Stimulated activated CD8-positive, alpha-beta memory T cell treated with anti-CD3 and anti-CD28 coated beads, Interleukin-7, amount 100 ng/mL, for 4 hours (primary cell): ENCODE measurements around the gene MPZL1.
A peak's percentile ranks its signal among the peaks of the same experiment; 100 is the strongest.
"Not testable (repeated sequence)": the region's sequence is repeated elsewhere in the genome, so short reads cannot be mapped to it uniquely, and the experiment has no call there.

Experiments used
- DNase-seq, 2 donors: peaks; one replicate each; pipeline ENCODE4 v3.0.0-alpha.2; 2020; ENCODE audit warnings: low read depth in 2 of 2

MPZL1 gene

DNA sequence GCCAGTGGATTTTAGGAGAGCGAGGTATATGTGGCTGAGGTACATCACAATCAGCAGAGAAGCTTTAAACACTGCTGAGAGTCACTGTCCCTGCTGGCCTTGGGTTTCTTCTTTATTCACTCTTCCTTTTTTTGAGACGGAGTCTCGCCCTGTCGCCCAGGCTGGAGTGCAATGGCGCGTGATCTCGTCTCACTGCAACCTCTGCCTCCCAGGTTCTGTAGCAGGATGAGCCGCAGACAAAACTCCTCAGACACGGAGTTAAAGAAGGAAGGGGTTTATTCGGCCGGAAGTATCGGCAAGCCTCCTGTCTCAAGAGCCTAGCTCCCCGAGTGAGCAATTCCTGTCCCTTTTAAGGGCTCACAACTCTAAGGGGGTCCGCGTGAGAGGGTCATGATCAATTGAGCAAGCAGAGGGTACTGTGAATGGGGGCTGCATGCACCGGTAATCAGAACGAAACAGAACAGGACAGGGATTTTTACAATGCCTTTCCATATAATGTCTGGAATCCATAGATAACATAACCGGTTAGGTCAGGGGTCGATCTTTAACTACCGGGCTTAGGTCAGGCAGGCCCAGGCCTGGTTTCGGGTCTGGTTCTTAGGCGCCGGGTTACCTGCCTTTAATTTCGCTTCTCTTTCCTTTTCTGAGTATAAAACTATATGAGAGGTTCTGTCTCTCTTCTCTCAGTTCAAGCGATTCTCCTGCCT is 1.9 kb upstream of the MPZL1 start:
- DNase-seq, result not testable (repeated sequence)

DNA sequence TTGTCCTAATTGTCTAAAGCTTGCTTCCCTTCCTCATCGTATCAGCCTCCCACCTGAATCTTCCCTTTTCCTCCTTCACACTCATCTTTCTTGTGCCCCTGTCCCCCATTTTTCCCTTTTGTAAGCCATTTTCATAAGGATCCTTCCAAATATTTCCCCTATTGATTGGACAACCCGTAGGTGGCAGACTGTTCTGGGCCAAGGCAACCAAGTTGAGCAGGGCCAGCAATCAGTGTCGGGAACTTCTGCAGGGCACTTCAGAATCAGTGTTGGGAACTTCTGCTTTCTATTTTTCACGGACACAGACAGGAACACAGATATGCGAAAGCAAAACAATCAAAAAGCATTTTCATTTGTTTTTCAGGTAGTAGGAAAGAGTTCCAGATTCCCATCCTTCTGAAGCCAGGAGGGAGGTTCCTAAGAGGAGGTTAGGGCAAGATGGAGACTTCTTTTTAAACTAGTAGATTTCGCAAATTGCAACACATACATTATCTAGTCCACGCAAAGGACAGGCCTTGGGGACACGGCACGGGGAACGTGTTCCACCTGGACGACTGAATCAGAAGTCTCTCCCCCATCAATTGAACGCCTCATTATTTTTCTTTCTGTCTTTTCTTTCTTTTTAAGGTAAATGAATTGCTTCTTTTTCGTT is 691 bp upstream of the MPZL1 start:
- no peak for DNase-seq

DNA sequence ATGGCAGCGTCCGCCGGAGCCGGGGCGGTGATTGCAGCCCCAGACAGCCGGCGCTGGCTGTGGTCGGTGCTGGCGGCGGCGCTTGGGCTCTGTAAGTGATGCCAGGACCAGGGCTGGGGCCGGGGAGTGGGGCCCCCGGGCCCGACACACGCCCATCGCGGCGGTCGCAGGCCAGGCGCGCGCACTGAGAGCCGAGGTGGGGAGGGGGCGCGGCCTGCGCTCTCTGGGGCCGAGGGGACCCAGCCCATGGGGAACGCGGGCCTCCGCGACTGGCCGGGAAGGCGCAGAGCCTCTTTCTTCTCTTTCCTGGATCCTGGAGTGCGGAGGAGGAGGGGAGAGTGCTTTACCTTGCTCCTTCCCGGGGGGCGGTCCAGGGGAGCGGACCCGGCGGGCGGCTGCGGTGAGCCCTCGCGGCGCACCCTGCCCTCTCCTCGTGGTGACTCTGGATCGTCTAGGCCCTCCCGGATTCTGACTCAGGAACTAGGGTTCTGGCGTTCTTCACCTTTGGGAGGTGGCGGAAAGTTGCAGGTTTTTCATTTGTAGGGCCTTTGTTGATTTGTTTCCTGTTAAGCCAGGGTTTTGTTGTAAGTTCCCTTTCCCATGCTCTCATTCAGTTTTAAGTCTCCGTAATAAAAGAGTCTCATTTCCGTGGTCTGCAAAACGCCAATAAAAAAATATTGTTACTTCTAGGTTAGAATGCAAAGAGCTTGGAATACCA is 529 bp downstream of the MPZL1 start:
- DNase-seq, result peak in 1 of 2 donors; percentile 16

DNA sequence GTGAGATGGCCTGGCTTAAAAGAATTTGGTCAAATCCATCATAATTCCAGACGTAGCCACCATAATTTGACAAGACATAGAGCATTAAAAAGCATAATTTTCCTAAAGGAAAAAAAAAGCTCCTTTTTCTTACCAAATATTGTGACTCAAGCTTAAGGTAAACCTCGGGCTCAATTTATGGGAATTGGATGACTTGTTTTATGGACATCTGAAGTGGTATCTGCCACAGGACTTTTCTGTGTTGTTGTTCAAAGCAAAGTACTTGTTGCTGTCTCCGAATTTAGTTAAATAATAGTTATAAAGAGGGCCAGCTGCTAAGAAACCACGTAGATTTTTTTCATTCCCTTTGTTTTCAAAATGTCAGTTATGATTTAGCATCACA is 1.1 kb downstream of the MPZL1 start:
- no peak for DNase-seq

DNA sequence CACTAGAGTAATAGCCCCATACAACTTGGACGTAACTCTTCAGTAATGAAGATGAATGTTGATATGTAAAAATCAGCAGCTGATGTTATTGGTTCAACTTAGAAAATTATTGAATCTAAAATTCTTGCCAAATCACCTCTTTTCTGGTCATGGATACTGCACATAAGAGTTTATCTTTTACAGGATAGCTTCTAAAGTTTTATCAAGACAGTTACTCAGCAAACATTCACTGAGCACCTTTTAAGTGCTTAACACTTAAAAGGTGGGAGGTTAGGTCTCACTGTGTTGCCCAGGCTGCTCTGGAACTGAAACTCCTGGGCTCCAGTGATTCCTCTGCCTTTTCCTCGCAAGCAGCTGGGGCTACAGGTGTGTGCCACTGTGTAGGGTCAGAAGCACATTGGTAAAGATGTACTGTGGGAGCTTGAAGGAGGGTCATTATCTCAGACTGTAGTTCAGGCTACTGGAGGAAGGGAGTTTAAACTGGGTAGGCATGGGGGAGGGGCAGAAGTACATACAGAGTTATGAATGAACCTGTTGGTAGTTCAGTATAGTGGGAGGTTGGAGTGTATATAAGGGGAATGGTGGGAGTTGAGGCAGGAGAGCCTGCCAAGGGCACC is 2.0 kb downstream of the MPZL1 start:
- no peak for DNase-seq

DNA sequence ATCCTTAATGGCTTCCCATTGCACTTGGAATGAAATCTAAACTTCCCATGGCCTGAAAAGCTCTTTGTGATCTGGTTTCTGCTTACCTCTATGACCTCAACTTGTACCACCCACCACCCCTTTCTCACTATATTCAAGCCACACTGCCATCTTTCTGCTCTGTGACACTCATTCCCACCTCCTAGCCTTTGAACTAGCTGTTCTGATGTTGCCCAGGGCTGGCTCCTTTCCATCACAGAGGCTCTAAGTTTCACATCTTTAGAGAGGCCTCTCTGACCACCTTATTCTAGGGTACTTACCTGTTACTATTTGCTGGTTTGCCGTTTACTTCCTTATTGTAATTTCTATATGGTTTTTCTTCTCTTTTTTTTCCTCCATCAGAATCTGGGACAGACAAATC is 4.2 kb downstream of the MPZL1 start:
- DNase-seq, result no peak

DNA sequence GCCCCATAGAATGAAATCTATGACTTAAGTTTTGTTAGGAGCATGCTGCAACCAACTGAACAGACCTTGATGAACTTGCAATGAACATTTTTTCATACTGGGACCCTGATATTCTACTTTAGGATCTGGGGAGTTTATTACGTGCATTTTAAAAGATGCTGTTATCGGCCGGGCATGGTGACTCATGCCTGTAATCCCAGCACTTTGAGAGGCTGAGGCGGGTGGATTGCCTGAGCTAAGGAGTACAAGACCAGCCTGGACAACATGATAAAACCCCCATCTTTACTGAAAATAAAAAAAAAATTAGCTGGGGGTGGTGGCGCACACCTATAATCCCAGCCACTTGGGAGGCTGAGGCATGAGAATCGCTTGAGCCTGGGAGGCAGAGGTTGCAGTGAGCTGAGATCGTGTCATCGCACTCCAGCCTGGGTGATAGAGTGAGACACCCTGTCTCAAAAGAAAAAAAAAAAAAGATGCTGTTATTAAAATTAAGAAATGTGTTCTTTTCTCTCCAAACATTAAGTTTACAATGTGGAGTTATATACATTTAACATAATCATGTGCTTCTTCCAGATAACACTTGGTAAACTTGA is 7.1 kb downstream of the MPZL1 start:
- DNase-seq, result no peak

DNA sequence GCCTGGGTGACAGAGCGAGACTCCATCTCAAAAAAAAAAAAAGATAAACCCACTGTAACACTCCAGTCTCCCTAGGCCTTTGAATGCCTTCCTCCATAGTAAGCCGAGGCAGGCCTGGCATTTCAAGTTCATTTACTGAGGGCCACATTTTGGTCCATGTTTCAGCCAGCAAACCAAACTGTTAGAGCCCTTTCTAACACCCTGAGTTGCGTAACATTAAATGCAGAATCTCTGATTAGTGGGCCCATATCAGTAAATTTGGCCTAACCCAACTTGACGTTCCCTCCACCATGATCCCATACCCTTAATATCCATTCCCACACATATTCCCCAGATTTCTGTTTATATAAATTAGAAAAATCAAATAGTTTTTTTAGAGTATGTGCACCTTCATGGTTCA is 12.4 kb downstream of the MPZL1 start:
- DNase-seq, result no peak

DNA sequence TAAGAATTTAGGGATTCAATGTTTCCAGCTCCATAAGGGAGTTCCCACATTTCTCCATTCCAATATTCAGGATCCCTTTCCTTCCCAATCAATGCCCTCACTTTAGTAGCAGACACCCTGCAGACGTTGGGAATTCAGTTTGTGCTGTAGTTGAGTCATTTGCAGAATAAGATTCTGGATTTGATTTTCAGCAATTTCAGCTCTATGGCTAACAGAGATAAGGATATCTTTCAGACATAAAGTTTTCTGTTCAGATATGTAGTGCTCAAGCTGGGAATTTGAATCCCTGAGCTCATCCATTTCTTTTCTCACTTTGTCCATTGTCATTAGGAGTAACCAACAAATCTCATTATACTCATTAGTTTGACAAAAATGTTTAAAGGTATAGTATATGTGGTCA is 13.1 kb downstream of the MPZL1 start:
- no peak for DNase-seq

DNA sequence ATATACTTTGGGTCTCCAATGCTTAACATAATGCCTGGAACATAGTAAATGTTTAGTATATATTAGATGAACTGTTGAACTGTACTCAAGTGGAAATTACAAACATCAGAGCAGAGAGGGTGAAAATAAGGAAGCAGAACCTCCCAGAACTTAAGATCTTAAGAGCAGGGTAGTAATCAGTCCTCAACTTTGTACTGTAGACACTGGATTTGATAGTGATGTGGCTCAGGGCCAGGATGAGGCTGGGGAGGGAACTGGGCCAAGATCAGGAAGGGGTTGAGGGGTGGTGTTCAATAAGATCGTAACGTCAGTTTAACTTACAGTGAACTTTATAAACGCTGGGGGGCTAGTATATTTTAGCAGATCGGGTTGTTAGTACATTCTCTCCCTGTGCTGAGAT is 15.4 kb downstream of the MPZL1 start:
- DNase-seq, result no peak

DNA sequence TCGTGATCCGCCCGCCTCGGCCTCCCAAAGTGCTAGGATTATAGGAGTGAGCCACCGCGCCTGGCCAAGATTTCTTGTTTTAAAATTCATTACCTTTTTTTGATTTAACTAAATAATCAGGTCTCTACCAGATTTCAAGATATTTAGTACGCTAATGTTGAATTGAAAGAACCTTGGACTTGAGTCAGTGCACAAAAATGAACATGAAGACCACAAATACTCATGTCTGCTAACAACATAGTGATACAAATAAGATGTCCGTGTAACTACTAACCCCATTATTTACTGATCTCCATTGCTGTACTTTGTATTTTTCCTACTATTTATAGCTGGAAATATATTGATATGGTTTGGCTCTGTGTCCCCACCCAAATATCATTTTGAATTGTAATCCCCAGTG is 16.4 kb downstream of the MPZL1 start:
- no peak for DNase-seq

DNA sequence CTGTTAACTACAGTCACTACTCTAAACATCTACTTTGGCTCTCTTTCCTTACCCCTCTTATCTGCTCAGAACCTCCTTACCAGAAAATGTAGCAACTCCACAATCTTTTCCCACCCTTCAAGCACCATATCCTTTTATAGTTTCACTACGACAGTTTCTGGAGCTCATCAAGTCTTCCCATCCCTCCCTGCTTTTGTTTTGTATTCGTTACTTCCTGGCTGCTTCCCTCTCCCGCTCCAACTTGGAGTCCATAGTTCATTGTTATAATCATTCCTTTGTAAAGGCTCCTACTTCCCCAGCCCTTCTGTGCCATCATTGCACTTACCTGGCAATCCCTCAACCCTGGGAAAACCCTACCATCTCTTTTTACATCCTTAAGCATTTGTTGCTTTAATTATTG is 18.0 kb downstream of the MPZL1 start:
- no peak for DNase-seq

DNA sequence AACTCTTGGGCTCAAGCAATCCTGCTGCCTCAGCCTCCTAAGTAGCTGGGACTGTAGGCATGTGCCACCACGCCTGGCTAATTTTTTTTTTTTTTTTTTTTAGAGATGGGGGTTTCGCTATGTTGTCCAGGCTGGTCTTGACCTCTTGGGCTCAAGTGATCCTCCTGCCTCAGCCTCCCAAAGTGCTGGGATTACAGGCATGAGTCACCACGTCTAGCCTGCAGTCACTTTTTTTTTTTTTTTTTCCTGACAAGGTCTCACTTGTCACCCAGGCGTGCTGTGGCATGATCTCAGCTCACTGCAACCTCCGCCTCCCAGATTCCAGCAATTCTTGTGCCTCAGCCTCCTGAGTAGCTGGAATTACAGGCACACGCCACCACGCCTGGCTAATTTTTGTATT is 19.3 kb downstream of the MPZL1 start:
- not testable (repeated sequence) for DNase-seq

DNA sequence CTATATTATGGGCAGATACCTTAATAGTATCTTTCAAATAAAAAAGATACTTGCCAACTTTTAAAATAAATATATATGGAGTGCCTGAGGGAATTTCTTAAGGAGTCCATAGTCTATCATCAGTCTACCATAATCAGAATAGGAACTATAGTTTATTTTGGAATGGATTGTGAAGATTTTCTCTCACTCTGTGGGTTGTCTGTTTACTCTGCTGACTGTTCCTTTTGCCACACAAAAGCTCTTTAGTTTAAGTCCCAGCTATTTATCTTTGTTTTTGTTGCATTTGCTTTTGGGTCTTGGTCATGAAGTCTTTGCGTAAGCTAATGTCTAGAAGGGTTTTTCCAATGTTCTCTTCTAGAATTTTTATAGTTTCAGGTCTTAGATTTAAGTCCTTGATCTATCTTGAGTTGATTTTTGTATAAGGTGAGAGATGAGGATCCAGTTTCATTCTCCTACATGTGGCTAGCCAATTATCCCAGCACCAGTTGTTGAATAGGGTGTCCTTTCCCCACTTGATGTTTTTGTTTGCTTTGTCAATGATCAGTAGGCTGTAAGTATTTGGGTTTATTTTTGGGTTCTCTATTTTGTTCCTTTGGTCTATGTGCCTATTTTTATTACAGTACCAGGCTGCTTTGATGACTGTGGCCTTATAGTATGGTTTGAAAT is 20.7 kb downstream of the MPZL1 start:
- DNase-seq, result not testable (repeated sequence)

DNA sequence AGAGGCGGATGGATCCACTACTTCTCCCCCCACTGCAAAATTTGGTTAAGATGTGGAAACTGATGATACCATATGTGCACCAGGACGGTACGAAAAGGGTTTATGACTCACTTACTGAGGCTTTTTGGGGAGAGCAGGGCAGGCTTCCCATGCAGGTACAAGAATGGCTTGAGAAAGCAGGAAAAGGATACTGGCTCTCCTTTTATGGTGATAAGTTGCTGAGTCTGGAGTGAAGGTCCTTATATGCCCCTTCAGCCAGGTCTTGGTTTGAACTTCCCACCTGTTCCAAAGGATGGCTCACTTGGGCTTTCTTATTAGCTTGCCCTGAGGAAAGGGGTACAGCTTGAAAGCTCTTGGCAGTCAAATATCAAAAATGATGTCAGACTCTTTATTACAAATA is 23.1 kb downstream of the MPZL1 start:
- no peak for DNase-seq

DNA sequence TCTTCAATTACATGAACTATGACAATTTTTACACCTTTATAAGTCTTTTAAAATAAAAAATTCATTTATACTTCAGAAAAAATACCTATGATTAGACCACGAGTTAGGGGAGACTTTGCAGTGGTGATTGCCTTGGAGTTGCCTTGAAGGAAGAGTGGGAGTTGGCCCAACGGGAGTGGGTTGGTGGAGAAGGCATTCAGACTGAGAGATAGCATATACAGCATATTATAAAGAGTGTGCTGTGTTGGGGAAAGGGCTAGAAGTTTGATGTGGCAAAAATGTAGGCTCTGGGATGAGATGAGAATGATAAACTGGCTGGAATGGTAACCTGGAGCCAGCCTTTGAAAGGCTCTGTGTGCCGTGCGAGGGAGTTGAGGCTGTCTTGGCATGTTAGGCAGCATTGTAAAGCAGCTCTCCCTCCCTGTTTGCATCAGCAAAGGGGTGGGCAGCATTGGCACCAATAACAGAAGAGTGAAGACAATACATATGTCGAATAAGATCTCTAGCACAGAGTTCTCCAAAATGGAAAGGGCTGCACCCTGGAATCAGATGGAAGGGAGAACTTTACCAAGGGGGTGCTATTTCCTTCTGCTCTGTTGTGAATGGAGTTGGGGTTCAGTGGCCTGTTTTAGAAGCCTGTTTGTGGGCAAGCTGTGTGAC is 24.4 kb downstream of the MPZL1 start:
- DNase-seq, result no peak

DNA sequence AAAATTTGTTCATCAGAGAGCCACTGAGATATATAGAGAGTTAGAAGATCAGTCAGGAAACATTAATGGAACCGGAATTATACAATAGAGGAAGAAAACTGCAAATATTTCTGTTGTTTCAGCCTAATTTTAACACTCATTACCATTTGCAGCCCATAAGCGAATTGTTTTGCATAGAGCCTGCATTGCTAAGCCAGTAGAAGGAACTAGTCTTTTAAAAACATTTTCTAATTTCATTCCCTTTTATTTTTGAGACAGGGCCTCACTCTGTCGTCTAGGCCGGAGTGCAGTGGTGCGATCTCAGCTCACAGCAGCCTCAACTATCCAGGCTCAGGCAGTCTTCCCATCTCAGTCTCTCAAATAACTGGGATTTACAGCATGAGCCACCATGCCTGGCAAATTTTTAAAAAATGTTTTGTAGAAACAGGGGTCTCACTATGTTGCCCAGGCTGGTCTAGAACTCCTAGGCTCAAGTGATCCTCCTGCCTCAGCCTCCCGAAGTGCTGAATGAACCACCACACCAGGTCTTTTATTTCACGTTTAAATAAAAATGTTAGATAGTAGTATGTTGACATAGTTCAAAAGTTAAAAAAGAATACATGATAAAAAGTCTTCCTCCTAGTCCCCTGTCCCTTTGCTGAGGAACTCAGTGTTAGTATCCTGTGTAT is 25.3 kb downstream of the MPZL1 start:
- no peak for DNase-seq

DNA sequence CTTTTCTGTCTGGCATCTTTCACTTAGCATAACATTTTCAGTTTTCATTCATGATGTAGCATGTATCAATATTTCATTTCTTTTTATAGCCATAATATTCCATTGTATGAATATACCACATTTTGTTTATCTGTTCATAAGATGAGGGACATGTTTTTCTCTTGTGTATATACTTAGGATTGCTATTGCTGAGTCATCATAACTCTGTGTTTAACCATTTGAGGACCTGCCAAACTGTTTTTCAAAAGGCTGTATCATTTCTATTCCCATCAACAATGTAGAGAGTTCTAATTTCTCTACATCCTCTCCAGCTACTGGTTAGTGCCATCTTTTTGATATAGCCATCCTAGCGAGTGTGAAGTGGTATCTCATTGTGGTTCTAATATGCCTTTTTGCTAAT is 26.2 kb downstream of the MPZL1 start:
- no peak for DNase-seq

DNA sequence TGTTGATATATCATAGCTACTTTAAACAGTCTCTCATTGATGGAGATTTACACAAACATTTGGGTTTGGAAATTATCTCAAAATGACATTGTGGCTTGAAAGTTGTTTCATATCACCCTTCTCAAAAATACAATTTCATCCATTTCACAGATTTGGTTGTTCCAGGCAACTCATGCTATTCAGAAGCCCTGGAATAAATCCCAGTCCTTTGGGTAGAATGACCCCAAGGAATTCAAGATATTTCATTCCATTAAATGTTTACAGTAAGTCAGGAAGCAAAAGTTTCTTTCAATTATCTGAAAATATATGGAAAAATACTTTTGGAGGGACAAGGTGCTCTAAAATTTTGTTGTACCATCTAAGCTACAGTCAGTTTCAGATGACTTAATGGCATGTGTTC is 27.1 kb downstream of the MPZL1 start:
- no peak for DNase-seq

DNA sequence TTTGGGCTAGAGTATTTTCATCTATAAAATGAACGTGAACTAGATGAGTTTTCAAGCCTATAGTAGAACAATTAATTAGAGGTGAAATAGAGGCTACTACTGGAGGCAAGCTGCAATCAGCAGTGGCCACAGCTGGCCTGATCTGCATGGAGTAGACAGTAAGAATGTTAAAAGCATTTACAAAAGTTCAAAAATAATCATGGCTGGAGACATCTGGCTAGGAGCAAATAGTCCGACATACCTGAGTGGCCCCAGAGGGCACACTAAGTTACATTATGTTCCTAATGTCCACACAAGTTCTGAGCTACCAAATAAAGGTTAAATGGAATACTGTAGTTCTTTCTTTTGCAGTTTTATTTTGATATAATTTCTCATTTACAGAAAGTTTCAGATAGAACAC is 28.0 kb downstream of the MPZL1 start:
- no peak for DNase-seq

DNA sequence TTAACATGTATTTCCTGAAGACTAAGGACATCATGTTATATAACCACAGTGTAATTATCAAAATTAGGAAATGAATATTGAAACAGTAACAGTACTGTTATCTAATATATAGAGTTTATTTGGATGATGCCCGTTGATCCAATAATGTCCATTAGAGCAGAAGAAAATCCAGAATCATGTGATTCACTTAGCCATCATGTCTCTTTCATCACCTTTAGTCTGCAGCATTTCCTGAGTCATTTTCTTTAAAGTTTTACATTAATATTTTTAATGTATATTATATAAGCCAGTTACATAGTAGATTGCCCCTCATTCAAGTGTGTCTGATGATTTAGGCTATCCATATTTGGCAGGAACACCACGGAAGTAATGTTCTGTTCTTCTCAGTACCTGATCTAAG is 28.9 kb downstream of the MPZL1 start:
- no peak for DNase-seq
